Osteoblast (primary cell): Measurements from ENCODE around the gene GLI3. TPM values are rescaled to one million over a fixed set of nuclear protein-coding genes. Genes with fewer than 3 reads are reported as not detected.

Experiments used
- DNase-seq: peaks from one replicate; pipeline ENCODE4 v3.0.0; 2011; ENCODE audit warnings: low spot score, mixed read lengths; ENCODE audit not compliant: insufficient read length; ENCODE audit errors: missing footprints
- H2AFZ ChIP-seq: 2 replicates; pipeline ENCODE4 v1.6.0; 2011; ENCODE audit warnings: mild to moderate bottlenecking, low read length
- H3K27ac ChIP-seq: 2 replicates; pipeline ENCODE4 v1.5.1; 2011; ENCODE audit warnings: mild to moderate bottlenecking, low read depth, low read length, moderate library complexity
- H3K27me3 ChIP-seq: 2 replicates; pipeline ENCODE4 v1.6.0; 2012; ENCODE audit warnings: mild to moderate bottlenecking, control low read depth, inconsistent platforms, low read length, moderate library complexity; ENCODE audit not compliant: insufficient read depth
- H3K36me3 ChIP-seq: 2 replicates; pipeline ENCODE4 v1.5.1; 2011; ENCODE audit warnings: mild to moderate bottlenecking, low read length, control low read depth, moderate library complexity; ENCODE audit not compliant: insufficient read depth
- H3K4me1 ChIP-seq: 2 replicates; pipeline ENCODE4 v1.5.1; 2011; ENCODE audit warnings: mild to moderate bottlenecking, low read length, control low read depth, moderate library complexity; ENCODE audit not compliant: insufficient read depth
- H3K4me2 ChIP-seq: 2 replicates; pipeline ENCODE4 v1.6.0; 2011; ENCODE audit warnings: mild to moderate bottlenecking, low read length; ENCODE audit not compliant: insufficient read depth
- H3K4me3 ChIP-seq: fragments of 200-600 bp; sonication (generic); 3 replicates; pipeline ENCODE4 v1.5.1; 2012; ENCODE audit warnings: mild to moderate bottlenecking, low read length, inconsistent platforms; ENCODE audit not compliant: insufficient read depth
- H3K79me2 ChIP-seq: 2 replicates; pipeline ENCODE4 v1.6.0; 2012; ENCODE audit warnings: mild to moderate bottlenecking, low read length, control low read depth, inconsistent platforms; ENCODE audit not compliant: insufficient read depth
- H3K9me3 ChIP-seq: 2 replicates; pipeline ENCODE4 v1.5.1; 2011; ENCODE audit warnings: low read depth, low read length, control low read depth
- H4K20me1 ChIP-seq: 2 replicates; pipeline ENCODE4 v1.6.0; 2012; ENCODE audit warnings: mild to moderate bottlenecking, low read length, control low read depth; ENCODE audit not compliant: insufficient read depth
- total RNA-seq: library from RNA; depleted of rRNA; stranded (reverse); fragments of >200 nt; gene quantifications from 2 replicates; pipeline ENCODE4 v1.2.3, GENCODE V29; 2012
- TF ChIP-seq, protein P1 (sequence below): IDR thresholded peaks from 2 replicates; pipeline ENCODE4 v1.5.1; 2011; ENCODE audit warnings: mild to moderate bottlenecking, low read depth, low read length, moderate library complexity; ENCODE audit errors: extremely low read depth

Gene GLI3
- total RNA-seq, 1 donor: 11.9 TPM

DNA sequence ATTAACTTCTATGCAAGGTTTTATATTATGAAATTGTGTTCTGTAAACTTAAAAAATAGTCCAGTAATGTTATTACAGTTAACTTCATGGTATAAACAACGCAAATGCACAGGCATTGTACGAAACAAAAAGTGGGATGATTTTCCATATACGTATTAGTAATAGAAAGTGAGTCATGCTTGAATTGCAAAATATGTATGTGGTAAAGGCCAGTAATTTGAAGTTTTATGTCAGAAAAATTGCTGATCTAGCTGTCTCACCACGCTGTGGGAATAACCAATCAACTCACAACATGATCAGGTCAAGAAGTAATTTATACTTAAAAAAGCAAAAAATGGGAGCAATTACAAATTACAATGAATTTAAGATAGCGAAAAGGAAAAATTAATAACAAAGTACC lies 37.0 kb upstream of the GLI3 start:
- TF ChIP-seq, protein P1, sequence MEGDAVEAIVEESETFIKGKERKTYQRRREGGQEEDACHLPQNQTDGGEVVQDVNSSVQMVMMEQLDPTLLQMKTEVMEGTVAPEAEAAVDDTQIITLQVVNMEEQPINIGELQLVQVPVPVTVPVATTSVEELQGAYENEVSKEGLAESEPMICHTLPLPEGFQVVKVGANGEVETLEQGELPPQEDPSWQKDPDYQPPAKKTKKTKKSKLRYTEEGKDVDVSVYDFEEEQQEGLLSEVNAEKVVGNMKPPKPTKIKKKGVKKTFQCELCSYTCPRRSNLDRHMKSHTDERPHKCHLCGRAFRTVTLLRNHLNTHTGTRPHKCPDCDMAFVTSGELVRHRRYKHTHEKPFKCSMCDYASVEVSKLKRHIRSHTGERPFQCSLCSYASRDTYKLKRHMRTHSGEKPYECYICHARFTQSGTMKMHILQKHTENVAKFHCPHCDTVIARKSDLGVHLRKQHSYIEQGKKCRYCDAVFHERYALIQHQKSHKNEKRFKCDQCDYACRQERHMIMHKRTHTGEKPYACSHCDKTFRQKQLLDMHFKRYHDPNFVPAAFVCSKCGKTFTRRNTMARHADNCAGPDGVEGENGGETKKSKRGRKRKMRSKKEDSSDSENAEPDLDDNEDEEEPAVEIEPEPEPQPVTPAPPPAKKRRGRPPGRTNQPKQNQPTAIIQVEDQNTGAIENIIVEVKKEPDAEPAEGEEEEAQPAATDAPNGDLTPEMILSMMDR: no peak
- Histone ChIP-seq H3K36me3 (no peaks in the 10 kb centered on the region), H3K79me2 (no peaks in the 10 kb centered on the region), H3K9me3 (no peaks in the 10 kb centered on the region), H3K27me3 (no peaks in the 10 kb centered on the region), H3K27ac (peak overlapping the region; percentile 55), H4K20me1 (no peaks in the 10 kb centered on the region), H3K4me1 (peaks cover 13% of the 10 kb centered on the region), H3K4me3 (no peak overlapping the region), H3K4me2 (peak overlapping the region; percentile 22), H2AFZ (no peak overlapping the region)
- DNase-seq: peak; percentile 30

DNA sequence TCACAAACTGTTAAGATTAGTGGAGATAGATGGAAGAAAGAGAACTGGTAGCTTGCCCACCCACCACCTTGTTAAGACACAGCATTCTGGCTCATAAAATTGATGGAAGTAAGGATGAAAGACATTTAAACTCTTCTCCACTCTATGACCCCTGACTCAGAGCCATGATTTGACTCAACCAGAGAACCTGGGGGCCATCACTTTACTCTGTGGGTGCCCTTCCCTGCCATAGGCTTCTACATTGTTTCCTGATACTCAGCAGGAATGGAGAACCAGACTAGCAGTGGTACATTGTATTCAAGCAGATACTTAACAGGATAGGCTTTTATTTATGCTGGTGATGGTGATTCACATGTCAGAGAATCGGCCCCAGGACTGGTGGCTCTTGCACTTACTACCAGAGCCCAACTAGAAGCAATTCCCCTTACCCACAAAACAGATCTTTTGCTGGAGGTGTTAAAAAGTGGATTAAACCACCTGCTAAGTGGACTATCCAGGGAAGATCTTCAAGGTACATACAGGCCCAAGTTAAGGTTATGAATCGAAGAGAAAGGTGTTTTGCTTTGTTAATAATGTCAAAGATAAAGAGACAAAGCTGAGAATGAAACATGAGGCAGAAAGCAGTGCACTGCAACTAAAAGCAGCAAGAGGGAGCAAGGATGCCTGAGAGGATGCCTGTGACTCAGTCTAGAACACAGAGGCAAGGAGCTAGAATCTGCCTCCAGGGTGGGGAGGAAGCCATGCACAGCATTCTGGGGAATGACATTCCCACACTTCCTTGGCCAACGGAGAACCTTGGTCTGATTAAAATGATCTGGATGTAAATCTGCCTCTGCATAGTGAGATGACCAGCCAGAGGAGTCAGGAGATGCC lies 36.0 kb upstream of the GLI3 start:
- no peaks in the 10 kb centered on the region for H3K79me2 ChIP-seq
- peak overlapping the region; percentile 55 for H3K27ac ChIP-seq
- TF ChIP-seq, protein P1: peak; percentile 69
- H3K4me3 ChIP-seq: no peak overlapping the region
- H4K20me1 ChIP-seq: no peaks in the 10 kb centered on the region
- peak overlapping the region; percentile 39 for H2AFZ ChIP-seq
- H3K27me3 ChIP-seq: no peaks in the 10 kb centered on the region
- H3K4me1 ChIP-seq: peaks cover 13% of the 10 kb centered on the region
- DNase-seq: peak; percentile 23
- H3K9me3 ChIP-seq: no peaks in the 10 kb centered on the region
- H3K36me3 ChIP-seq: no peaks in the 10 kb centered on the region
- peak overlapping the region; percentile 22 for H3K4me2 ChIP-seq

DNA sequence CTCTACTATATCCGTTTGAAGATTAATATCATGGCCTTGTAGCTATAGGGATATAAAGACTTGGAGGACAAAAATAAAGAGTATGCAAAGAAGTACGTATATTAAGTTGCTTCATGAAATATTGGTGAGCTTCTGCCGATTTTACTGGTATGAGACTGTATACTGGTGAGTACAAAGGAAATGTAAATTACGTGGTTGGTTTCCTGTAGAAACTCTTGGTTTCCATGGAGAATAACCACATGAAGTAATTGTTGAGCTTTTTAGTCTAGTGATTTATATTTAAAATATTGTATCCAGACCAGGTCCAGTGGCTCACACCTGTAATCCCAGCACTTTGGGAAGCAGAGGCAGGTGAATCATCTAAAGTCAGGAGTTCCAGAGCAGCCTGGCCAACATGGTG lies 32.2 kb upstream of the GLI3 start:
- H3K4me3 ChIP-seq: no peak overlapping the region
- H4K20me1 ChIP-seq: no peaks in the 10 kb centered on the region
- H3K27me3 ChIP-seq: no peaks in the 10 kb centered on the region
- H3K4me2 ChIP-seq: no peak overlapping the region
- no peak overlapping the region for H3K27ac ChIP-seq
- no peak overlapping the region for H2AFZ ChIP-seq
- H3K9me3 ChIP-seq: no peaks in the 10 kb centered on the region
- peaks cover 12% of the 10 kb centered on the region for H3K4me1 ChIP-seq
- TF ChIP-seq, protein P1: no peak
- no peaks in the 10 kb centered on the region for H3K36me3 ChIP-seq
- no peaks in the 10 kb centered on the region for H3K79me2 ChIP-seq
- DNase-seq: no peak

DNA sequence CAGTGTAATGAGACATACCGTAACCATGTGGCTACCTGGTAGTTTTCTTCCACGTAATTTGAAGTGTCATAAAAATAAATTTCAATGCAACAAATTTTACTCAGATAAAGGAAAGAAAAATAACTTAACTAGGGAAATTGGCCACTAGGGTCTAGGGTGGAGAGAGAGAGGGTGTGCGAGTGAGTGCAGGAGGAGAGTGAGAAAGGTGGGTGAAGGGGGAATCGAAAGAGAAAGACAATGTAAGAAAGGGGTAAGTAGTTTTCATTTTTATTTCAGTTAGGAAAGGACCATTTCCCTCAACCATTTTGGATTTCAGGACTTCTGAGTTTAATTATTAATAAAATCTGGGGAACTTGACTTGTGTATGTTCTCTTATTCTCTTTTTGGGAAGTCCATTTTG lies 27.7 kb upstream of the GLI3 start:
- TF ChIP-seq, protein P1: no peak
- Histone ChIP-seq H3K9me3 (no peaks in the 10 kb centered on the region), H3K4me1 (peaks cover 6% of the 10 kb centered on the region), H2AFZ (no peak overlapping the region), H3K4me3 (no peak overlapping the region), H4K20me1 (no peaks in the 10 kb centered on the region), H3K27ac (no peak overlapping the region), H3K79me2 (no peaks in the 10 kb centered on the region), H3K27me3 (no peaks in the 10 kb centered on the region), H3K4me2 (no peak overlapping the region), H3K36me3 (no peaks in the 10 kb centered on the region)
- DNase-seq: no peak
